Raji (cell line): ENCODE measurements around the gene NUBP2.
A peak's percentile ranks its signal among the peaks of the same experiment; 100 is the strongest.

ENCODE experiments used
- POLR2A ChIP-seq: IDR thresholded peaks from 2 replicates; pipeline ENCODE4 v1.6.1; 2011; ENCODE audit warnings: low read depth, low read length, control low read depth; ENCODE audit not compliant: insufficient read depth

The NUBP2 gene

GRCh38 chr16:1774448-1774780 is 8.3 kb upstream of the NUBP2 start:
- TF ChIP-seq POLR2A = no peak

- no peak for TF ChIP-seq POLR2A
Observed at GRCh38 chr16:1775006-1775845, 7.5 kb upstream of the NUBP2 start.

- TF ChIP-seq POLR2A = no peak
Observed at GRCh38 chr16:1775846-1776671, 6.7 kb upstream of the NUBP2 start.

GRCh38 chr16:1776672-1776955 is 6.1 kb upstream of the NUBP2 start:
- TF ChIP-seq POLR2A = no peak

GRCh38 chr16:1776991-1777374 is 5.8 kb upstream of the NUBP2 start:
- no peak for TF ChIP-seq POLR2A

- TF ChIP-seq POLR2A = peak; percentile 34; the same call in 1 of the 2 replicates
Observed at GRCh38 chr16:1777375-1778199, 5.2 kb upstream of the NUBP2 start.

GRCh38 chr16:1778200-1779179 is 4.3 kb upstream of the NUBP2 start:
- TF ChIP-seq POLR2A = no peak; the same call in 1 of the 2 replicates

GRCh38 chr16:1779234-1779701 is 3.5 kb upstream of the NUBP2 start:
- peak; percentile 23; the same call in 1 of the 2 replicates for TF ChIP-seq POLR2A

- TF ChIP-seq POLR2A = 0 out of 2 replicates have a peak, but pooled peaks have one; percentile 42
Observed at GRCh38 chr16:1779741-1780676, 2.8 kb upstream of the NUBP2 start.

GRCh38 chr16:1780677-1781072 is 2.1 kb upstream of the NUBP2 start:
- no peak; the same call in 1 of the 2 replicates for TF ChIP-seq POLR2A

- TF ChIP-seq POLR2A = no peak
Observed at GRCh38 chr16:1781254-1781653, 1.5 kb upstream of the NUBP2 start.

- TF ChIP-seq POLR2A = no peak; the same call in 1 of the 2 replicates
Observed at GRCh38 chr16:1781758-1782407, 877 bp upstream of the NUBP2 start.
